CD4-positive, alpha-beta memory T cell (primary cell): ENCODE measurements around the gene NEIL3. TPM values are rescaled to one million over a fixed set of nuclear protein-coding genes. Genes with fewer than 3 reads are reported as not detected.

ENCODE experiments used
- CTCF ChIA-PET: fragments of 350-600 bp; sonication (Branson Sonifier 250); formaldehyde crosslinking; loops from one replicate; lab custom pipeline; 2021; ENCODE audit warnings: inconsistent platforms; ENCODE audit not compliant: partially characterized antibody; lab: Charles Lee
- POLR2A ChIA-PET: fragments of 350-600 bp; sonication (Branson Sonifier 250); formaldehyde crosslinking; loops from one replicate; lab custom pipeline; 2021; ENCODE audit not compliant: partially characterized antibody; lab: Charles Lee
- DNase-seq, 5 donors: peaks; one replicate each; pipeline versions ENCODE4 v3.0.0 to v3.0.0-alpha.2; 2020 to 2022; ENCODE audit warnings: mixed read lengths in 1 of 5
- H3K27ac ChIP-seq: one replicate; pipeline ENCODE4 v1.7.0; 2013; ENCODE audit warnings: low read depth, low read length
- H3K27me3 ChIP-seq: 2 replicates; pipeline ENCODE4 v1.7.0; 2013; ENCODE audit warnings: mild to moderate bottlenecking, low read length, moderate library complexity; ENCODE audit not compliant: insufficient read depth
- H3K36me3 ChIP-seq: 2 replicates; pipeline ENCODE4 v1.7.0; 2013; ENCODE audit warnings: mild to moderate bottlenecking, low read length, moderate library complexity; ENCODE audit not compliant: insufficient read depth
- H3K4me1 ChIP-seq: 2 replicates; pipeline ENCODE4 v1.7.0; 2013; ENCODE audit warnings: mild to moderate bottlenecking, low read length, moderate library complexity; ENCODE audit not compliant: insufficient read depth
- H3K4me3 ChIP-seq, 2 donors: one replicate each; pipeline ENCODE4 v1.7.0; 2013; ENCODE audit warnings: low read length in 2 of 2, mild to moderate bottlenecking in 1 of 2
- H3K9me3 ChIP-seq, 2 donors: one replicate each; pipeline ENCODE4 v1.7.0; 2013; ENCODE audit warnings: low read length in 2 of 2, control low read depth in 1 of 2; ENCODE audit not compliant: control insufficient read depth in 1 of 2
- H3K27ac Mint-ChIP-seq, 7 donors: one replicate each; pipeline ENCODE4 v1.8.0; 2020 to 2021; ENCODE audit warnings: mixed read lengths in 7 of 7, mild to moderate bottlenecking in 6 of 7, inconsistent platforms in 3 of 7, moderate library complexity in 3 of 7
- H3K27me3 Mint-ChIP-seq, 2 donors: one replicate each; pipeline ENCODE4 v1.8.0; 2020 to 2021; ENCODE audit warnings: mixed read lengths in 2 of 2
- H3K36me3 Mint-ChIP-seq, 2 donors: one replicate each; pipeline ENCODE4 v1.8.0; 2020 to 2021; ENCODE audit warnings: mixed read lengths in 2 of 2, inconsistent platforms in 1 of 2, mild to moderate bottlenecking in 1 of 2
- H3K4me1 Mint-ChIP-seq, 4 donors: one replicate each; pipeline ENCODE4 v1.8.0; 2020 to 2021; ENCODE audit warnings: mixed read lengths in 4 of 4, mild to moderate bottlenecking in 1 of 4
- H3K4me3 Mint-ChIP-seq, 8 donors: one replicate each; pipeline ENCODE4 v1.8.0; 2020 to 2021; ENCODE audit warnings: mixed read lengths in 8 of 8, mild to moderate bottlenecking in 7 of 8, moderate library complexity in 6 of 8, inconsistent platforms in 3 of 8
- H3K9me3 Mint-ChIP-seq, 8 donors: one replicate each; pipeline ENCODE4 v1.8.0; 2020 to 2021; ENCODE audit warnings: mixed read lengths in 8 of 8, mild to moderate bottlenecking in 5 of 8, inconsistent platforms in 3 of 8, moderate library complexity in 1 of 8
- intact Hi-C: fragments of 100-400 bp; cut with micrococcal nuclease; formaldehyde crosslinking; loops from one replicate; pipeline ENCODE4 v1.15.1; 2023
- polyA plus RNA-seq, 2 donors: library from polyadenylated mRNA; unstranded; fragments of 300-500 nt; fragmentation: Illumina TruSeq; gene quantifications; one replicate each; pipeline ENCODE4 v1.2.3, GENCODE V29; 2021
- total RNA-seq, 2 experiments: library from RNA; stranded (reverse); gene quantifications; one replicate each; pipeline ENCODE4 v1.2.3, GENCODE V29; 2021

NEIL3 gene
- total and polyA plus RNA-seq, 4 experiments from 2014 or later, result 0.10 to 0.17 (median 0.15) TPM; not detected in 1

DNA sequence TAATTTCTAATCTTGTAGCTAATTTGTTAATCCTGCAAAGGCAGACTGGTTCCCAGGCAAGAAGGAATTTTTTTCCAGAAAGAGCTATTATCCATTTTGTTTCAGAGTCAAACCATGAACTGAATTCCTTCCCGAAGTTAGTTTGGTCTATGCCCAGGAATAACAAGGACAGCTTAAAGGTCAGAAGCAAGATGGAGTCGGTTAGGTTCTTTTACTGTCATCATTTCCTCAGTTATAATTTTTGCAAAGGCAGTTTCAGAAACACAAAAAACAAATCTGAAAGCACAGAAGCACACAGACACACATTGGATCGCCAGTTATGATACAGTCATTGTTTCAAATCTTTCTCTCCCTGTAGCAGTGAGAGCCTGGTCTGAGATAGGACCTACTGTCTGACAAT is 94.7 kb downstream of the NEIL3 start:
- no peaks in the 10 kb centered on the region for H3K27me3 ChIP-seq
- ChIA-PET CTCF (interaction anchor here (0.9 to 1.8 kb wide), 3 partner anchors 11 to 30 kb away, joined by 3 to 4 read pairs (median 3); no protein-coding TSS in a partner anchor), POLR2A (interaction anchor here (1.3 to 1.6 kb wide), 2 partner anchors 11 to 38 kb away, joined by 4 to 10 read pairs; partner anchors contain the start of gene AGA)
- no peak for DNase-seq
- peak overlapping the region in 1 of 8 donors; percentile 8 for H3K4me3 Mint-ChIP-seq
- no peak overlapping the region for H3K27ac ChIP-seq
- H3K27ac Mint-ChIP-seq, result no peak overlapping the region
- intact Hi-C loops, result loop anchor here (5.0 kb wide), 1 partner anchor 38 kb away; the partner anchor contains the start of gene AGA
- no peaks in the 10 kb centered on the region for H3K36me3 ChIP-seq
- H3K9me3 Mint-ChIP-seq, result peaks cover 0 to 4% (median 0%) of the 10 kb centered on the region in 8 donors
- no peaks in the 10 kb centered on the region for H3K9me3 ChIP-seq
- H3K4me1 Mint-ChIP-seq, result peaks cover 32 to 42% (median 33%) of the 10 kb centered on the region in 4 donors
- H3K4me1 ChIP-seq, result peaks cover 30% of the 10 kb centered on the region
- no peaks in the 10 kb centered on the region for H3K36me3 Mint-ChIP-seq
- H3K27me3 Mint-ChIP-seq, result no peaks in the 10 kb centered on the region
- no peak overlapping the region for H3K4me3 ChIP-seq

DNA sequence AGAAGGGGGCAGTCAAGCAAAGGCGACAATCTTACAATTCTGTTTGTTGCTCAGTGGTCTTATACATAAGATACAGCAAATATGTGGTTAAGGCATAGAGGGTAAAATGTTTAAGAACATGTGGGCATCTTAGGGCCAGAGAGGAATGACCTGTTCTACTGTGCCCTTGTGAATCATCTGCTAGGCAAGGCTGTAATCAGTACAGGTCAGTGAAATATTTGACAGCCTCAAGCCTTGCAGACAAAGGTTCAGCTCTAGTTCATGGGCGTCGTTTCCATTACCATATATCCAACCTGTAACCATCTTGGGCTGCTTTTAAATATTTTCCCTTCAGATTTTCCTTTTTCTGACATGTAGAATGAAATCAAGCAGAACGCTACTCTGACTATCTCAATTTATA is 95.3 kb downstream of the NEIL3 start:
- peaks cover 0 to 6% (median 0%) of the 10 kb centered on the region in 8 donors for H3K9me3 Mint-ChIP-seq
- no peak overlapping the region for H3K4me3 ChIP-seq
- peaks cover 25% of the 10 kb centered on the region for H3K4me1 ChIP-seq
- CTCF ChIA-PET, result no interaction called here
- no peaks in the 10 kb centered on the region for H3K27me3 ChIP-seq
- H3K4me3 Mint-ChIP-seq, result no peak overlapping the region
- H3K27ac Mint-ChIP-seq, result peak overlapping the region in 3 of 7 donors; percentile 6 to 39 (median 33)
- H3K36me3 ChIP-seq, result no peaks in the 10 kb centered on the region
- no peaks in the 10 kb centered on the region for H3K9me3 ChIP-seq
- intact Hi-C loops, result loop anchor here (5.0 kb wide), 1 partner anchor 37 kb away; the partner anchor contains the start of gene AGA
- H3K36me3 Mint-ChIP-seq, result no peaks in the 10 kb centered on the region
- H3K27ac ChIP-seq, result no peak overlapping the region
- H3K4me1 Mint-ChIP-seq, result peaks cover 27 to 36% (median 29%) of the 10 kb centered on the region in 4 donors
- DNase-seq, result no peak
- H3K27me3 Mint-ChIP-seq, result no peaks in the 10 kb centered on the region
- POLR2A ChIA-PET, result no interaction called here

DNA sequence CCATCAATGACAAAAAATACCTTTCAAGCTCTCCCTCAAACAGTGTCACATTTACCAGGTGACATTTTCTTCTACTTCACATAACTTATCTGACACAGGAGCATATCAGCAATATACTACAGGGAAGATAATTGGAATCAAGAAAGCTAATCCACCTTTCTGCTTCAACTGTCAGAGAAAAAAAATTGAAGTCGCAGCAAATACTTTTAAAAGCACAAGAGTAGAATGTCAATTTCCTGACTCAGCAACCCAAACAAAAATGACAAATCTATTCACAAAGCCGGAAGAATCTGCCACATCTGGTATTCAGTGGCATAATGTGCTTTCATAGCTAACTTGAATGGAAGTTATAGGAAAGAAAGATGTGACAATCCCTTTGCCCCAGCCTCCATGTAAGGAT is 95.8 kb downstream of the NEIL3 start:
- no peaks in the 10 kb centered on the region for H3K27me3 ChIP-seq
- no peaks in the 10 kb centered on the region for H3K36me3 ChIP-seq
- H3K4me3 ChIP-seq, result no peak overlapping the region
- DNase-seq, result no peak
- Mint-ChIP-seq H3K27me3 (no peaks in the 10 kb centered on the region), H3K4me3 (no peak overlapping the region), H3K4me1 (peaks cover 22 to 31% (median 24%) of the 10 kb centered on the region in 4 donors), H3K9me3 (peaks cover 0 to 6% (median 0%) of the 10 kb centered on the region in 8 donors), H3K36me3 (no peaks in the 10 kb centered on the region), H3K27ac (no peak overlapping the region)
- no peak overlapping the region for H3K27ac ChIP-seq
- POLR2A ChIA-PET, result no interaction called here
- intact Hi-C loops, result no loop called here
- peaks cover 19% of the 10 kb centered on the region for H3K4me1 ChIP-seq
- H3K9me3 ChIP-seq, result no peaks in the 10 kb centered on the region
- CTCF ChIA-PET, result no interaction called here

- CTCF ChIA-PET, result no interaction called here
- Mint-ChIP-seq H3K27me3 (no peaks in the 10 kb centered on the region), H3K4me1 (peaks cover 0 to 10% (median 9%) of the 10 kb centered on the region in 4 donors)
These were observed 98.3 kb downstream of the NEIL3 start for GRCh38 chr4:177408023-177408422.

GRCh38 chr4:177410566-177410965 is 100.9 kb downstream of the NEIL3 start:
- intact Hi-C loops, result no loop called here
- no peaks in the 10 kb centered on the region for H3K4me1 ChIP-seq

More at GRCh38 chr4:177408023-177408422, 98.3 kb downstream of the NEIL3 start:
- H3K36me3 Mint-ChIP-seq, result no peaks in the 10 kb centered on the region
- Histone ChIP-seq H3K27me3 (no peaks in the 10 kb centered on the region), H3K9me3 (no peaks in the 10 kb centered on the region), H3K4me3 (no peak overlapping the region), H3K4me1 (no peaks in the 10 kb centered on the region), H3K27ac (no peak overlapping the region), H3K36me3 (no peaks in the 10 kb centered on the region)
- no peak for DNase-seq
- peaks cover 0 to 6% (median 0%) of the 10 kb centered on the region in 8 donors for H3K9me3 Mint-ChIP-seq
- H3K4me3 Mint-ChIP-seq, result no peak overlapping the region
- no peak overlapping the region for H3K27ac Mint-ChIP-seq
- intact Hi-C loops, result no loop called here
- POLR2A ChIA-PET, result no interaction called here

DNA sequence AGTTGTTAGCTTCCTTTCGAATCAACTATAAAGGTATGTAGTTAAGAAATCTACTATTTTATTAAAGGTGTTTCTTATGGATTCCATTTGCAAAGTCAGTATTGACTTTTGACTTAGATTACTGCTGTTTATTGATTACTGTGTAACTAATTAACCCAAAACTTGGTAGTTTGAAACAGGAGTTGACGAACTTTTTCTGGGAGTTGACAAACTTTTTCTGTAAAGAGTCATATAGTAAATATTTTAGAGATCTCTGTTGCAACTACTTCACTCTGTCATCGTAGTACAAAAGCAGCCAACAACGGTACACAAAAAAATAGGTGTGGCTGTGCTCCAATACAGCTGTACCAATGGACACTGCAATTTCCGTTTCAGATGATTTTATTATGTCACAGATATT is 102.3 kb downstream of the NEIL3 start:
- Histone ChIP-seq H3K4me1 (no peaks in the 10 kb centered on the region), H3K27ac (no peak overlapping the region), H3K27me3 (no peaks in the 10 kb centered on the region), H3K4me3 (no peak overlapping the region), H3K36me3 (no peaks in the 10 kb centered on the region), H3K9me3 (no peaks in the 10 kb centered on the region)
- Mint-ChIP-seq H3K9me3 (peaks cover 0 to 6% (median 0%) of the 10 kb centered on the region in 8 donors), H3K36me3 (no peaks in the 10 kb centered on the region), H3K4me3 (no peak overlapping the region), H3K27ac (no peak overlapping the region), H3K27me3 (no peaks in the 10 kb centered on the region), H3K4me1 (peaks cover 0 to 2% (median 0%) of the 10 kb centered on the region in 4 donors)
- POLR2A ChIA-PET, result no interaction called here
- CTCF ChIA-PET, result no interaction called here
- intact Hi-C loops, result no loop called here
- no peak for DNase-seq

More at GRCh38 chr4:177410566-177410965, 100.9 kb downstream of the NEIL3 start:
- H3K4me3 Mint-ChIP-seq, result no peak overlapping the region
- H3K4me3 ChIP-seq, result no peak overlapping the region
- CTCF ChIA-PET, result no interaction called here
- H3K27me3 ChIP-seq, result no peaks in the 10 kb centered on the region
- no peak overlapping the region for H3K27ac Mint-ChIP-seq
- peaks cover 0 to 6% (median 0%) of the 10 kb centered on the region in 8 donors for H3K9me3 Mint-ChIP-seq
- no peaks in the 10 kb centered on the region for H3K36me3 Mint-ChIP-seq
- POLR2A ChIA-PET, result no interaction called here
- no peak for DNase-seq
- H3K36me3 ChIP-seq, result no peaks in the 10 kb centered on the region
- H3K4me1 Mint-ChIP-seq, result peaks cover 0 to 2% (median 0%) of the 10 kb centered on the region in 4 donors
- H3K27ac ChIP-seq, result no peak overlapping the region
- H3K27me3 Mint-ChIP-seq, result no peaks in the 10 kb centered on the region
- no peaks in the 10 kb centered on the region for H3K9me3 ChIP-seq
